SU-DHL-6 (cell line): ENCODE measurements around the gene AP2S1.

Experiments
- EZH2phosphoT487 ChIP-seq: fragments of 200-600 bp; sonication (generic), shearing (Covaris generic); conservative IDR thresholded peaks from 2 replicates; pipeline ENCODE4 v1.6.1; 2018; ENCODE audit warnings: mild to moderate bottlenecking, antibody characterized with exemption, low read length, moderate library complexity, mixed read lengths
- TF ChIP-seq, protein P1 (sequence below): fragments of 200-600 bp; sonication (generic); IDR thresholded peaks from one replicate; pipeline ENCODE4 v1.5.1; 2017; ENCODE audit warnings: antibody characterized with exemption, mild to moderate bottlenecking, low read length, moderate library complexity; ENCODE audit not compliant: insufficient read depth, poor library complexity, severe bottlenecking

DNA sequence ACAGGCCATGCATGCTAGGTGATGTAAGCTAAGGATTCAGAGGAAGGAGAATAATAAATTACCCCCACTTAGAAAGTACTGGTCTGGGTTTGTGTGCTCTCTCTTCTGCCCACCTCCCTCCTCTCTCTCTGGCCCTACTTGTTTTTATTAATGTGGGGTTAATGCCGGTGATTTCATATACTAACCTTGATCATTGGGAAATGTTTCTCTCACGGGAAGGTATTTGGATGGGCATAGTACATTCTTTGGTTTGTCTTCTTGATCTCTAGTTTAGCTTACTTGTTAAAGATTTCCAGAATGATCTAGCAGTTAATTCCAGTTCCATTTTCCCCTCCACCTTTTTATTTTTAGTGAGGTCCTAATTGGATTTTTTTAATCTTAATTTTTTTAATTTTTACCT lies 34.8 kb upstream of the AP2S1 start:
- no peak for TF ChIP-seq EZH2phosphoT487
- TF ChIP-seq, protein P1, sequence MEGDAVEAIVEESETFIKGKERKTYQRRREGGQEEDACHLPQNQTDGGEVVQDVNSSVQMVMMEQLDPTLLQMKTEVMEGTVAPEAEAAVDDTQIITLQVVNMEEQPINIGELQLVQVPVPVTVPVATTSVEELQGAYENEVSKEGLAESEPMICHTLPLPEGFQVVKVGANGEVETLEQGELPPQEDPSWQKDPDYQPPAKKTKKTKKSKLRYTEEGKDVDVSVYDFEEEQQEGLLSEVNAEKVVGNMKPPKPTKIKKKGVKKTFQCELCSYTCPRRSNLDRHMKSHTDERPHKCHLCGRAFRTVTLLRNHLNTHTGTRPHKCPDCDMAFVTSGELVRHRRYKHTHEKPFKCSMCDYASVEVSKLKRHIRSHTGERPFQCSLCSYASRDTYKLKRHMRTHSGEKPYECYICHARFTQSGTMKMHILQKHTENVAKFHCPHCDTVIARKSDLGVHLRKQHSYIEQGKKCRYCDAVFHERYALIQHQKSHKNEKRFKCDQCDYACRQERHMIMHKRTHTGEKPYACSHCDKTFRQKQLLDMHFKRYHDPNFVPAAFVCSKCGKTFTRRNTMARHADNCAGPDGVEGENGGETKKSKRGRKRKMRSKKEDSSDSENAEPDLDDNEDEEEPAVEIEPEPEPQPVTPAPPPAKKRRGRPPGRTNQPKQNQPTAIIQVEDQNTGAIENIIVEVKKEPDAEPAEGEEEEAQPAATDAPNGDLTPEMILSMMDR = no peak
